HK-2 (cell line): ENCODE measurements around the gene DEPDC4.
"Not testable (repeated sequence)": the region's sequence is repeated elsewhere in the genome, so short reads cannot be mapped to it uniquely, and the experiment has no call there.

Source experiments
- DNase-seq: peaks from one replicate; pipeline ENCODE4 v3.0.0-alpha.2; 2018; ENCODE audit not compliant: unreplicated experiment

The DEPDC4 gene

DNA sequence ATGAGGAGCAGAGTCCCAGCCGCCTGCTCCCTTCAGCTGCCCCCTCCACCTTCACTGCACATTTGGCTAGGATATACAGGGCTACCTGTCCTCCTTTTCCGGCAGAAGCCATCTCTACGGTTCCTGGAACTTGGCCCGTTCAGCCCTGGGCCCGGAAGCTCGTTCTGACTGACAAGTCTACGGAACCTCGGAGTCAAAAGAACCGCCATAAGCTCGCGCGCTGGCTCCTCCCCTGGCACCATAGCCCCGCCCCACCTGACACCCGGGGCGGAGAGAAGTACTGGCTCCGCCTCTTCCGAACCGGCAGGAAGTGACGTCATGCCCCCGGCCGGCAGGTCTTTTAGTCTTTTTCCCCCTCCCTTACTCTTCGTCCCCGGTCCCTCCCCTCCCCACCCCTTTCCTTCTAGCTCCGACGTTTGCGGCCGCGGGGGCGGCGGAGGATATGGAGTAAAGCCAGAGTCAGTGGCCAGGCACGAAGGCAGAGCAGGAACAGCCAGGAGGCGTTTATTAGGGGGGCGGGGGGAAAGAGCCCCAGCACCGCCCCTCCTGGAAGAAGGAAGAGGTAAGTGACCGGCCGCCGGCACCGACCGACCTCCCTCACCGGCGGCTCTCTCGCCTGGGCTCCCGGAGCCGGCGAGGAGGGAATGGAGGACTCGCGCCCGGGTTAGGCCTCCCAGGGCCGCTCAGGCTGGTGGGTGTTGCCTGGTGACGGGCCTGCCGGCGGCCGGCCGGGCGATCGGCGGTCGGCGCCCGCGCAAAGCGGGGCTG, at the start of gene DEPDC4, which contains the start of gene SCYL2:
Gene DEPDC4, minus strand, starts transcription at position 245 of the 768 bp plus-strand sequence. Its CDS starts 3 bp downstream, at position 242.
Gene SCYL2, plus strand, starts transcription at position 343 of the 768 bp plus-strand sequence. CDS start 15,794 bp downstream, outside the sequence.
- DNase-seq: peak; percentile 97

DNA sequence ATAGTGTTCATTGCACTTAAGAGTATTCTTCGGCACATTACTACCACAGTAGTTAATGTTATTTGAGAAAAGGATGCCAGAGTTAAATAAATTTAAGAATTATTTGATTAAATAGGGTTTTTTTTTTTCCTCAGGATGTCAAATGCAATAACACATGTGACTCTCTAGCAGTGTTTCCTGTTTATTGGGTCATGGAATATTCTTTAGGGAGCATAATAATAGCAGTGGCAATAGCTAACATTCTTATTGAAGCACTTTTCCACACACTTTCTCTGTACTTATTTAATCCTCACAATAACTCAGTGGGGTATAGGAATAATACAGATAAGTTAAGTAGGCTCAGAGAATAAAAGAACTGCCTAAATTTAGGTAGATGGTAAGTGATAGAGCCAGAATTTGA, 44.4 kb upstream of the DEPDC4 start:
- DNase-seq: no peak

DNA sequence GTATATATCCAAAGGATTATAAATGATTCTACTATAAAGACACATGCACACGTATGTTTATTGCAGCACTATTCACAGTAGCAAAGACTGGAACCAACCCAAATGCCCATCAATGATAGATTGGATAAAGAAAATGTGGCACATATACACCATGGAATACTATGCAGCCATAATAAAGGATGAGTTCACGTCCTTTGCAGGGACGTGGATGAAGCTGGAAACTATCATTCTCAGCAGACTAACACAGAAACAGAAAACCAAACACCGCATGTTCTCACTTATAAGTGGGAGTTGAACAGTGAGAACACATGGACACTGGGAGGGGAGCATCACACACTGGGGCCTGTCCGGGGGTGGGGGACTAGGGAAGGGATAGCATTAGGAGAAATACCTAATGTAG, 41.3 kb upstream of the DEPDC4 start:
- DNase-seq: not testable (repeated sequence)

DNA sequence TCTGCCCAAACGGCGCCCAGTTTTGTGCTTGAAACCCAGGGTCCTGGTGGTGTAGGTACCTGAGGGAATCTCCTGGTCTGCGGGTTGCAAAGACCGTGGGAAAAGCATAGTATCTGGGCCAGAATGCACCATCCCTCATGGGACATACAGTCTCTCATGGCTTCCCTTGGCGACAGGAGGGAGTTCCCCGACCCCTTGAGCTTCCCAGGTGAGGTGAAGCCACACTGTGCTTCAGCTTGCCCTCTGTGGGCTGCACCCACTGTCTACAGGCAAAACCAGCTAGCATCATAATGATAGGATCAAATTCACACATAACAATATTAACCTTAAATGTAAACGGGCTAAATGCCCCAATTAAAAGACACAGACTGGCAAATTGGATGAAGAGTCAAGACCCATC, 37.5 kb upstream of the DEPDC4 start:
- not testable (repeated sequence) for DNase-seq

DNA sequence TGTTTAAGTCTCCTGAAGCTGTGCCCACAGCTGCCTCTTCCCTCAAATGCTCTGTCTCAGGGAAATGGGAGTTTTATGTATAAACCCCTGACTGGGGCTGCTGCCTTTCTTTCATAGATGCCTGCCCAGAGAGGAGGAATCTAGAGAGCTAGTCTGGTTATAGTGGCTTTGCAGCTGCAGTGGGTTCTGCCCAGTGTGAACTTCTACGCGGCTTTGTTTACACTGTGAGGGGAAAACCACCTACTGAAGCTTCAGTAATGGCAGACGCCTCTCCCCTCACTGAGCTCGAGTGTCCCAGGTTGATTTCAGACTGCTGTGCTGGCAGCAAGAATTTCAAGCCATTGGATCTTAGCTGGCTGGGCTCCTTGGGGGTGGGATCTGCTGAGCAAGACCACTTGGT, 37.0 kb upstream of the DEPDC4 start:
- no peak for DNase-seq

DNA sequence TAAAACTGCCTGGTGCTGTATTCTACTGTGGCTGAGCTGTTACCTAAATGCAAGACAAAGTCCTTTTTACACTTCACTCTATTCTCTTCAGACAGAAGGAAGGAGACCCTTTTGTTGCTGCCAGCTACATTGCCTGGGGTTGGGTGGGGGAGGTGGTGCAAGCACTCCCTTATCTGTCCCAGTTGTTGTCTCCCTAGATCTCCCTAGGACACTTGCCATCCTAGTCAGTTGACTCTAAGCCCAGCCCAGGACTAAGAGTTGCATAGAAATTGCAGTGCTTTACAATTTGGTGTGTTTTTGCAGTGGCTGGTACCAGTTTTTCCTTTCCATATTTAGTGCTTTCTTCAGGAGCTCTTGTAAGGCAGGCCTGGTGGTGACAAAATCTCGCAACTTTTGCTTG, 35.2 kb upstream of the DEPDC4 start:
- DNase-seq: no peak

DNA sequence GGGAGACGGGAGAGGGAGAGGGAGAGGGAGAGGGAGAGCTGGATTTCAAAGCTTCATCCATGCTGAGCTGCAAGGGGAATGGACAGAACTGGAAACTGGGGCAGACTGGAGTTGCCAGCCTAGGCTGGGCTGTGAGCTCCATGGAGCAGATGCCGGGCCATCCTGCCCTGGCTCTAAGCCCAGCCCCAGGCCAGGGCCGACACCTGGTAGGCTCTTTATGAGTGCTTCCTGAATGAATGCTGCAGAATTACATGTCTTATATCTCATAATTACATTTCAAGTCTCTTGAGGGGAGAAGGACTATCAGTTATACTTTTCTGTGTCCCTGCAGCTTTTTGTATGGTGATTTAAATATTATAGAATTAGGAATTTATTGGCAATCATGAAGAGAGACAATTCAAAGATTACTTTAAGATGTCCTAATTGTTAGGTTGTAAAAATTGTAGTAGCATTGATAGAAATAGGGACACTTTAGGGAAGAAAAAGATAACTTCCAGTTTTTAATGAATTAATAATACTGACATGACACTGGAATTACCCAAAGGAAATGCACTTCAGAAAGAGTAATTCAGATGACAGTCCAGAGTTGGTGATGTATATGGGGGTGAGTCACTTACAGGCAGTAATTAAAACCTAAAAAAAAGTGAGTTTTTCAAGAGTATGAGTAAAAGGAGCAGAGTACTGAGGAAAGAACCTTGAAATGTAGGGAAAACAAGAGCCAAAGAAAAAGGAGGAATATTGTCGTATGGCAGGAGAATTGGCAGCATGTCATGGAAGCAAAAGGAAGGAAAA, 29.1 kb upstream of the DEPDC4 start:
- DNase-seq: no peak

DNA sequence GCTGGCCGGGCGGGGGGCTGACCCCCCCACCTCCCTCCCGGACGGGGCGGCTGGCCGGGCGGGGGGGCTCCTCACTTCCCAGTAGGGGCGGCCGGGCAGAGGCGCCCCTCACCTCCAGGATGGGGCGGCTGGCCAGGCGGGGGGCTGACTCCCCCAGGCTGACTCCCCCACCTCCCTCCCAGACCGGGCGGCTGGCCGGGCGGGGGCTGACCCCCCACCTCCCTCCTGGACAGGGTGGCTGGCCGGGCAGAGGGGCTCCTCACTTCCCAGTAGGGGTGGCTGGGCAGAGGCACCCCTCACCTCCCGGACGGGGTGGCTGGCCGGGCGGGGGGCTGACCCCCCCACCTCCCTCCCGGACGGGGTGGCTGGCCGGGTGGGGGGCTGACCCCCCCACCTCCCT, 27.5 kb upstream of the DEPDC4 start:
- not testable (repeated sequence) for DNase-seq

DNA sequence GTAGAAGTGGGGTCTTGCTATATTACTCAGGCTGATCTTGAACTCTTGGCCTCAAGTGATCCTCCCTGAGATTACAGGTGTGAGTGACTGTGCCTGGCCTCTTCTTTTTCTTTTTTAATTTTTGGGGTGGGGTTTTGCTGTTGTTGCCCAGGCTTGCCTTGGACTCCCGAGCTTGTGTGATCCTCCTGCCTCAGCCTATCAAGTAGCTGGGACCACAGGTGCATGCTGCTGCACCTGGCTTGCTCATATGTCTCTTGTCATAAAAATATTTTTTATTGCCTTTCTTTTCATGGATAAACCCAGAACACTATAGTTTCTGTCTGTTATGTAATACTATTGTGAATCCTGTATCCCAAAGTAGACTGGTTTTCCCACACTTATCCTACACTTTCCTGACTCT, 26.1 kb upstream of the DEPDC4 start:
- no peak for DNase-seq

DNA sequence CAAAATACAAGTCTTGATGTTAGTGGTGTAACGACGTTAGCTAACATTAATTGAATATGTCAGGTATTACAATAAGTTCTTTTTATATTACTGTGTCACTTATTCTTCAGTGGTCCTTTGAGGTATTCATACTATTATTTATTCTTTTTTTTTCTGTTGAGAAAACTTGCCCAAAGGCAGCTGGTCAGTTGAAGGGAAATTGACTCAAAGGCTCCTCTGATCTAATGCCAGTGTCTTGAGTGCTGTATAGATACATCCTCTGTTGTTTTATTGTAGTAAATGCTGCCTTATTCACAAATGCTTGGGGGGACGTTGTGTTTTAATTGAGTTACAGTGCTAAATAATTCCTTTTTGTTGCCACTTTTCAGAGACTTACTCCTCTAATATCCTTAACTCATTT, 23.1 kb upstream of the DEPDC4 start:
- no peak for DNase-seq

DNA sequence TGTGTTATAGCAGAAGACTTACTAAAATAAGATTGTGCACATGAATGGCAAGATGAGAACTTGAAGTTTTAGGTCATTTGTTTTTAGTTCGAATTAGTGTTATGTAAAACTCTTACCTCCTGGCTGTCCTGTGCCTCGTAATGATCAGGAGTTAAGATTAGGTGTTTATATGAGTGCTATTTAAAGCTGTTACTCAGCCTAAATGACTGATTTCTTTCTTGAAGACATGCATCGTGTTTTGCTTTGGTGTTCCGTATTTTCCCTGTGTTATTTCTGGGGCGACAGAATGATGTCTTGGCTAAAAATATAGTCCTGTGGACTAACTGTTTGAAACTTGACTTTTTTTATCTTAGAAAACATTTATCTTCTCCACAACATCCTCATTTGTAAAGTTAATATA, 22.2 kb upstream of the DEPDC4 start:
- no peak for DNase-seq

DNA sequence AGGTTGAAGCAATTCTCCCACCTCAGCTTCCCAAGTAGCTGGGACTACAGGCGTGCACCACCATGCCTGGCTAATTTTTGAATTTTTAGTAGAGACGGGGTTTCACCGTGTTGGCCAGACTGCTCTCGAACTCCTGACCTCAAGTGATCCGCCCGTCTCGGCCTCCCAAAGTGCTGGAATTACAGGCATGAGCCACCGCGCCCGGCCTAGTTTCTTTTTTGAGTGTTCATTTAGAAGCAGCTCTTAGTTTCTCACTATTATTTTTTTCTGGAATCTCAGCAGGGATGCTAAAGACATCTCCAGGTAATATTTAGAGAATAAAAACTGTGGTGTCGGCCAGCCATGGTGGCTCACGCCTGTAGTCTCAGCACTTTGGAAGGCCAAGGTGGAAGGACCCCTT, 17.7 kb upstream of the DEPDC4 start:
- not testable (repeated sequence) for DNase-seq

DNA sequence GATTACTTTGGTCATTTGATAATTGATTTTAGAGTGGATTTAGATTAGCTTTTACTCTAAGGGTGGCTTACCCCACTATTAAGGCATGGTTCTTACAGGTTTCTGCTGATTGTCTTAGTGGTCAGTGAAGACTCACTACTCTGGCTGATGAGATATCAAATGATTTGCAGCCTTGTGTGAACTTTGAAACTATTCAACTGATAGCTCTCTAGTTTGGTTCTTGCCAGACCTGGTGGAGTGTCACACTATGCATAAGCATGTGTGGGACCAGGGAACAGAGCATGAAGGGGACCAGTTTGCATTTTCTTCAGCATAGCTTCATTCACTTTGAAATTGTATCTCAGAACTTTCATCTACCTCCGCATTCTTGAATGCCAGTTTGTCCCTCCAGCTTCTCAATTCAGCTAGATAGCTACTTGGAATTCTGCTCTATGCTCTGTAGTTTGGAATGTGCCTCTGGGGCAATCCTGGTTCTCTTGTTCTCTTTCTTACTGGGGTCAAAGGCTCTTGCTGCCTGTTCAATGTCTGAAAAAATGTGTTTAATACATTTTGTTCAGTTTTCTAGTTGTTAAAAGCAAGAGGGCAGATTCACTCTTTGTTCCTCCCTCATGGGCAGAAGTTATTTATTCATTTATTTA, 12.8 kb upstream of the DEPDC4 start:
- DNase-seq: no peak

DNA sequence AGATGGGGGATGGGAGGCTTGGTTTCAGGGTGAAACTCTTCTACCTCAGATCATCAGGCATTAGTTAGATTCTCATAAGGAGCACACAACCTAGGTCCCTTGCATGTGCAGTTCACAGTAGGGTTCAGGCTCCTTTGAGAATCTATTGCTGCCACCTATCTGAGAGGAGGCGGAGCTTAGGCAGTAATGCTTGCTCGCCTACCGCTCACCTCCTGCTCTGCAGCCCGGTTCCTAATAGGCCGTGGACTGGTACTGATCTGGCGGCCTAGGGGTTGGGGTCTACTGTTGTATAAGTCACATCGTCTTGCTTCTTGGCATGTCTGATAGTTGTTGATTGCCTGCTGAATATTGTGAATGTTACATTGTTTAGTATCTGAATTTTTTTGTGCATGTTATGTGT, 12.3 kb upstream of the DEPDC4 start:
- no peak for DNase-seq

DNA sequence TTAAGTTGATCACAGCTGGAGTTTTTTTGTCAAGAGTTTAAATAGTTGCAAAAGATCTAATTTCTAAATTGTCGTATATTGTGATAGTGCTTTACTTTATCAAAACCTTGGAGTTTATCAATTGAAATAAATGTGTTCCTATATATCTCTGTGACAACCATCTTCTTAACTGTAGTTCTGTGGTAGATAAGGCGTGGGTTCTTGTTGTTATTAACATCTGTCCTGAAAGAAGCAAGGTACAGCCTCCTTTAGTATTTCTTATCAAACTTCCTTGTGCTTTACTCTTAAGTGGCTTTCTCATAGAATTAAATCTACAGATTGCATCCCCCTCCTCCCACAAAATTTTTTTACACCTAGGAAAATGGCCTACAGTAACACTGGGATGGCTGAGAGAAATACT, 7.4 kb upstream of the DEPDC4 start:
- DNase-seq: no peak

DNA sequence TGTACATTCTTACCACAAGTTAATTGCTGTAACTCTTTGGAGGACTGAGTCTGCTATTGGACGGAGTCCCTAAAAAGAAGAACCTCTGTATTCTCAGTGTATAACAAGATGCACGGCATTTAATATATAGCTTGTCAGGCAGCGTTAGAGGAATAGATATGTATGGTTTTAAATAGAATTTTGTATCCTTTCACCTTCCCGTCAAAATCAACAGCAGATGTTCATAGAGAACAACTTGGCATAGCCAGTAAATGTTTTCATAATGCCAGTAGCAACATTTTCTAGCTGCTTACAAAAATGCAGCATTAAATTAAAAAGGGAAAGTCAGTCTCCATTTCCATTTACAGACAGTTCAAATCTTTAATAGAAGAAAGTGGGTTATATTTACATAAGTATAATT, 6.9 kb upstream of the DEPDC4 start:
- DNase-seq: no peak

DNA sequence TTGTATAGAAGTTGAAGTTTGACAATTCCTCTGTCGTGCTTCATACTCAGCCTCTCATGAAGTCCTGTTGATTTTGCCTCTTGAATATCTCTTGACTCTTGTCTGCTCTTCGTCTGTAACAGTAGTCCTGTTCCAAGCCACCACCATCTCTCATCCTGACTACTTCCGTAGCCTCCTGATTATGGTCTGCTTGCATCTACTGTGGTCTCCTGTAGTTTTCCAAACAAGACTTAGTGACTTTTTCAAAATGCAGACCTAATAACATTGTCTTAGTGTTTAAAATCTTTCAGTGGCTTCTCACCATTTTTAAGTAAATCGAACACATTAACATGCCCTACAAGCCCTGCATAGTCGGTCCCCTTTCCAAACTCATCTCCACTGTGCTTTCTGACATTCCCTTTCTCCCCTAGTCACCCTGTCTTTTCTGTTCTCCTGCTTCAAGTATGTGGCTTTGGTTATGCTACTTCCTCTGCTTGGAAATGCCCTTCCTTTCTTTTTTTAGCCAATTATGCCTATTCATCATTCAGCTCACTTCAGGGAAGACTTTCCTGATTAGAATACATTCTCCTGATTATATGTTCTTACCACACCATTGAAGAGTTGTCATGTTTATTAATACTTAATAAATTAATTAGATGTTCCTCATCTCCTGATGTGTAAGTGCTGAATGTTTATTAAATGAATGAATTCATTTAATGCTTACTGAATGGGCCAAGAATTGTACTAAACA, 2.1 kb upstream of the DEPDC4 start:
- no peak for DNase-seq

DNA sequence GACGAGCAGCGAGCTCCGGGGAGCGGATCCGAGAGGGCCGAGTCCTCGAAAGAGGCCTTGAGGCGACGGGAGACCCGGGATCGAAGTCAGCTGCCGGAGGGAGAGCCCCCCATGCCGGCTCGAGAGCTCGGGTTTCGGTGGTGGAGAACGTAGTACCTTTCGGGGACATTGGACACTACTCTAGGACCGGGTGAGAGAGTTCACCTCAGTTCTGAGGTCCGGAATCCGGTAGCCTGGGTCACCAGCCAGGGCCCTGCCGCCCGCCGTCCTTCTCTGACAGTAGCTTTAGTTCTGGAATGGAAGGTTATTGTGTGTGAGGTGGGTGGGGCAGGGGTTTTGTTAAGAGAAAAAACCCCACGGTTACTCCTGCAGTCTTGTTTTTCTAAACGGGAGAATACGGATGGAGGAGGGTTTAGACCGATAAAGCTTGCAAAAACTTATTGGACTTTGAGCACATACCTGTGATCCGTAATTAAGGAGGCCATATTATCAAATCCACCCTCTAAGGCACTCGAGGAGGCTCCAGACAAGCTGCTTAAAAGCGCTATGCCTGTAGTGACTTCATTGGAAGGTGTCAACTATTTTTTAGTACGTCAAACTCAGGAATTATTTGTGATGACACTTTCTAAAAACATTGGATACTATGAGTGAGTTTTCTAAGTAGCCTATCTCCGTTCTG, 863 bp upstream of the DEPDC4 start:
- DNase-seq: no peak

DNA sequence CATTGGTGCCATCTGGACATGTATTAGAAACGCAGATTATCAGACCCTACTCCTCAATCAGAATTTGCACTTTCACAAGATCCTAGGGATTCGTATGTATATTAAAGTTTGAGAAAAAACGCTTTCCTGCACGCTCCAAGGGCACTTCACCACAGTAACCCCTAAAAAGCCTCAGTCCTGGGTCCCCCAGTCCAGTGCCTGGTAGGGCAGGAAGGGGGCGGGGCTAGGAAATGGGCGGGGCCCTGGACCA, 369 bp downstream of the DEPDC4 start:
- DNase-seq: no peak

DNA sequence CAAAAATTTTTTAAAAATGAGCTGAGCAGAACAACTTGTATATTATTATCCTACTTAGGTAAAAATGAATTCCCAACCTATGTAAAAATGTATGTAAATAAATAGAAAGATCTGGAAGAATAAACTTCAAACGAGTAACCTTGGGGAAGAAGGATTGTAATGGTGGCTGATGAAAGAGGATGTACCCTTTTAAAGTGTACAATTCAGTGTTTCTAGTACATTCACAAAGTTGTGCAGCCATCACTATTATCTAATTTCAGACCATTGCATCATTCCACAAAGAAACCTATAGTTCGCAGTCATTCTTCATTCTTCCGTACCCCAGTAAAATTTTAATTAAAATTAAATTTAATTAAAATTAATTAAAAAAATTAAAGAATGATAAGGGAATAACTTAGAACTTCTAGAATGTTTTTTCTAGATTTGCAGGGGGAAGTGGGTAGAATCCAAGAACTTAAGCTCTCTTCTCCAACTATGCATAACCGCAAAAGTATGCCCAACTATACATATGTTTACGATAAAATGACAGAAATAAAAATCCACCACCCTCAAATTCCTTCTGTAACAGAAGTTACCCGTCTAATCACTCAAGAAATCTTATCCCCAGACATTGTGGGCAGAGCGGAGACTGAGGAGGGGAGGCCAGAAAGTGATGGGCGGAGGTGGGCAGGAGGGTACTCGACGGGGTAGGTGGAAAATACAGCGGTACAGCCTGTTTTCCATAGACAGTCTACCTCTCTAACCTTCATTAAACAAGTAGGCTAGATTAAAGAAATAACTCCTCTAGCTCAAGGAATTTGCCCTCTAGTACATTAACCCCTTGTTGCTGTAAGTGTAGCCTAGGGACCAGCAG, 921 bp downstream of the DEPDC4 start:
- no peak for DNase-seq

DNA sequence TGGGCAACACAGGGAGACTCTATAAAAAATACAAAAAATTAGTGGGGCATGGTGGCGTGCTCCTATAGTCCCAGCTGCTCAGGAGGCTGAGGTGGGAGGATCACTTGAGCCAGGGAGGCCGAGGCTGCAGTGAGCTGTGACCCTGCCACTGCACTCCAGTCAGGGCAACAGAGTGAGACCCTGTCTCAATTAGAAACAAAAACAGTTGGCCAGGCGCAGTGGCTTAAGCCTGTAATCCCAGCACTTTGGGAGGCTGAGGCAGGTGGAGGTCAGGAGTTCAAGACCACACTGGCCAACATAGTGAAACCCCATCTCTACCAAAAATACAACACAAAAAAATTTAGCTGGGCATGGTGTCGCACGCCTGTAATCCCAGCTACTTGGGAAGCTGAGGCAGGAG, 1.8 kb downstream of the DEPDC4 start:
- DNase-seq: not testable (repeated sequence)
